IMR-90 (cell line): ENCODE data around the gene LRRC2. TPM values are rescaled to one million over a fixed set of nuclear protein-coding genes. Genes with fewer than 3 reads are reported as not detected.

Source experiments
- ATAC-seq: fragments of 200-7000 bp; cut with Tn5 transposase; 2 replicates; pipeline ENCODE4 v1.9.1; 2020; ENCODE audit warnings: low read depth, mild to moderate bottlenecking, moderate library complexity
- BruUV-seq: library from RNA; stranded (reverse); fragments of 400-500 nt; replicated peaks from 2 replicates; lab custom pipeline; 2021; lab: Mats Ljungman, UMichigan
- CTCF ChIA-PET: fragments of 300-600 bp; formaldehyde crosslinking; extraction: SDS; loops from one replicate; lab custom pipeline; 2021; ENCODE audit warnings: antibody characterized with exemption; lab: Yijun Ruan, JAX
- POLR2A ChIA-PET: fragments of 300-600 bp; sonication (Branson Sonifier 250); formaldehyde crosslinking; loops from one replicate; lab custom pipeline; 2022; ENCODE audit warnings: antibody characterized with exemption; ENCODE audit not compliant: unreplicated experiment; lab: Charles Lee
- DNase-seq: peaks from one replicate; pipeline ENCODE4 v3.0.0; 2013
- H2AFZ ChIP-seq: replicated peaks from 2 replicates; pipeline ENCODE3; 2013; ENCODE audit warnings: low read length, mild to moderate bottlenecking; ENCODE audit not compliant: poor library complexity
- H2AK5ac ChIP-seq: 2 replicates; pipeline ENCODE4 v1.6.1; 2013; ENCODE audit warnings: low read depth, low read length, inconsistent platforms
- H2AK9ac ChIP-seq: replicated peaks from 2 replicates; pipeline ENCODE3; 2013; ENCODE audit warnings: mild to moderate bottlenecking, low read depth, low read length, moderate library complexity; ENCODE audit not compliant: poor library complexity
- H2BK120ac ChIP-seq: 2 replicates; pipeline ENCODE4 v1.6.1; 2013; ENCODE audit warnings: low read depth, low read length, inconsistent platforms
- H2BK15ac ChIP-seq: 3 replicates; pipeline ENCODE4 v1.6.1; 2013; ENCODE audit warnings: low read depth, low read length, inconsistent platforms
- H2BK20ac ChIP-seq: 2 replicates; pipeline ENCODE4 v1.6.1; 2013; ENCODE audit warnings: low read depth, mild to moderate bottlenecking, inconsistent platforms, low read length, moderate library complexity
- H2BK5ac ChIP-seq: 2 replicates; pipeline ENCODE4 v1.6.1; 2013; ENCODE audit warnings: mild to moderate bottlenecking, low read depth, low read length, inconsistent platforms; ENCODE audit not compliant: poor library complexity, severe bottlenecking
- H3K14ac ChIP-seq: replicated peaks from 2 replicates; pipeline ENCODE4 v1.6.1; 2013; ENCODE audit warnings: low read depth, low read length, inconsistent platforms
- H3K18ac ChIP-seq: 2 replicates; pipeline ENCODE4 v1.6.1; 2013; ENCODE audit warnings: low read depth, low read length, control low read depth
- H3K23ac ChIP-seq: 2 replicates; pipeline ENCODE4 v1.6.1; 2013; ENCODE audit warnings: low read depth, low read length, inconsistent platforms
- H3K27ac ChIP-seq: 2 replicates; pipeline ENCODE4 v1.5.1; 2013; ENCODE audit warnings: mild to moderate bottlenecking, control low read depth, low read length; ENCODE audit not compliant: insufficient read depth
- H3K27me3 ChIP-seq: 2 replicates; pipeline ENCODE4 v1.6.1; 2013; ENCODE audit warnings: low read length; ENCODE audit not compliant: control insufficient read depth, insufficient read depth
- H3K36me3 ChIP-seq: 2 replicates; pipeline ENCODE4 v1.6.1; 2013; ENCODE audit warnings: low read length, mixed read lengths; ENCODE audit not compliant: control insufficient read depth, insufficient read depth
- H3K4ac ChIP-seq: 2 replicates; pipeline ENCODE4 v1.6.1; 2013; ENCODE audit warnings: low read depth, low read length, inconsistent platforms
- H3K4me1 ChIP-seq: 2 replicates; pipeline ENCODE4 v1.6.1; 2013; ENCODE audit warnings: low read length, mixed read lengths; ENCODE audit not compliant: control insufficient read depth, insufficient read depth
- H3K4me2 ChIP-seq: 2 replicates; pipeline ENCODE4 v1.6.1; 2013; ENCODE audit warnings: low read depth, mild to moderate bottlenecking, control low read depth, low read length, moderate library complexity
- H3K4me3 ChIP-seq: 2 replicates; pipeline ENCODE4 v1.5.1; 2013; ENCODE audit warnings: low read depth, mild to moderate bottlenecking, control low read depth, low read length, moderate library complexity; ENCODE audit not compliant: insufficient read depth
- H3K56ac ChIP-seq: 2 replicates; pipeline ENCODE4 v1.6.1; 2013; ENCODE audit warnings: low read length, inconsistent platforms; ENCODE audit not compliant: insufficient read depth; ENCODE audit errors: extremely low read depth
- H3K79me1 ChIP-seq, 2 experiments: 2 replicates each; pipeline ENCODE4 v1.6.1; 2013; ENCODE audit warnings: low read length in 2 of 2, inconsistent platforms in 1 of 2, low read depth in 1 of 2
- H3K9ac ChIP-seq: 2 replicates; pipeline ENCODE4 v1.6.1; 2013; ENCODE audit warnings: low read depth, low read length, control low read depth
- H3K9me1 ChIP-seq: 2 replicates; pipeline ENCODE4 v1.6.1; 2013; ENCODE audit warnings: low read length, inconsistent platforms; ENCODE audit not compliant: insufficient read depth
- H3K9me3 ChIP-seq: 2 replicates; pipeline ENCODE4 v1.6.1; 2013; ENCODE audit warnings: low read length; ENCODE audit not compliant: control insufficient read depth, insufficient read depth
- H4K20me1 ChIP-seq: 2 replicates; pipeline ENCODE4 v1.6.1; 2013; ENCODE audit warnings: low read length, inconsistent platforms; ENCODE audit not compliant: insufficient read depth
- H4K5ac ChIP-seq: 2 replicates; pipeline ENCODE4 v1.6.1; 2013; ENCODE audit warnings: mild to moderate bottlenecking, low read depth, low read length, control low read depth
- H4K8ac ChIP-seq, 2 experiments: 2 replicates each; pipeline ENCODE4 v1.6.1; 2013; ENCODE audit warnings: low read depth in 2 of 2, low read length in 2 of 2, control low read depth in 1 of 2, inconsistent platforms in 1 of 2
- H4K91ac ChIP-seq: 2 replicates; pipeline ENCODE4 v1.6.1; 2013; ENCODE audit warnings: low read depth, low read length, inconsistent platforms; ENCODE audit not compliant: insufficient read depth
- BHLHE40 ChIP-seq: fragments of 150-350 bp; IDR thresholded peaks from 2 replicates; pipeline ENCODE4 v1.6.1; 2016; ENCODE audit warnings: mild to moderate bottlenecking, low read depth, low read length
- CEBPB ChIP-seq: IDR thresholded peaks from 2 replicates; pipeline ENCODE4 v1.6.1; 2012; ENCODE audit warnings: low read depth, low read length, improper control_type of control experiment
- CHD1 ChIP-seq: IDR thresholded peaks from 2 replicates; pipeline ENCODE4 v1.6.1; 2012; ENCODE audit warnings: low read depth, low read length, improper control_type of control experiment
- CTCF ChIP-seq: conservative IDR thresholded peaks from 2 replicates; pipeline ENCODE4 v1.5.1; 2012; ENCODE audit warnings: mild to moderate bottlenecking, low read depth, low read length, improper control_type of control experiment
- FOS ChIP-seq: fragments of 150-350 bp; IDR thresholded peaks from 2 replicates; pipeline ENCODE4 v1.6.1; 2016; ENCODE audit warnings: low read depth, low read length
- MAFK ChIP-seq: IDR thresholded peaks from 2 replicates; pipeline ENCODE4 v1.6.1; 2012; ENCODE audit warnings: low read depth, low read length, improper control_type of control experiment
- MAZ ChIP-seq: IDR thresholded peaks from 2 replicates; pipeline ENCODE4 v1.6.1; 2012; ENCODE audit warnings: low read depth, mild to moderate bottlenecking, low read length, improper control_type of control experiment, moderate library complexity, borderline replicate concordance
- POLR2A ChIP-seq: IDR thresholded peaks from 2 replicates; pipeline ENCODE4 v1.6.1; 2012; ENCODE audit warnings: mild to moderate bottlenecking, low read depth, low read length
- RAD21 ChIP-seq: IDR thresholded peaks from 2 replicates; pipeline ENCODE4 v1.6.1; 2012; ENCODE audit warnings: low read length, improper control_type of control experiment
- RCOR1 ChIP-seq: IDR thresholded peaks from 2 replicates; pipeline ENCODE4 v1.6.1; 2012; ENCODE audit warnings: mild to moderate bottlenecking, low read length, improper control_type of control experiment; ENCODE audit not compliant: insufficient replicate concordance
- SMC3 ChIP-seq: fragments of 150-350 bp; IDR thresholded peaks from 2 replicates; pipeline ENCODE4 v1.6.1; 2016; ENCODE audit warnings: low read depth, mild to moderate bottlenecking, antibody characterized with exemption, low read length, moderate library complexity
- WGBS, 2 experiments: methylation state at CpG; one replicate each; pipeline versions ENCODE4 v1.1.5 to v1.1.7; 2013; ENCODE audit warnings: missing lambda C conversion rate in 2 of 2; ENCODE audit not compliant: insufficient read length in 1 of 2; ENCODE audit errors: extremely low coverage in 2 of 2; 5-methylcytosine and 5-hydroxymethylcytosine counted together
- dilution Hi-C: fragments of 300-500 bp; cut with HindIII; formaldehyde crosslinking; loops from one replicate; pipeline ENCODE4 v1.14.3; 2018; ENCODE audit warnings: low sequenced_read_pairs; ENCODE audit not compliant: unreplicated experiment
- in situ Hi-C: fragments of 300-500 bp; cut with MboI; formaldehyde crosslinking; loops from 3 replicates; pipeline ENCODE4 v1.14.3; 2019; ENCODE audit warnings: low sequenced_read_pairs, inconsistent platforms, mixed read lengths
- intact Hi-C: fragments of 100-400 bp; cut with micrococcal nuclease; formaldehyde crosslinking; loops from 2 replicates; pipeline ENCODE4 v1.10.0; 2022
- polyA plus RNA-seq, 3 experiments: library from polyadenylated mRNA; depleted of rRNA; stranded (reverse); fragments of >200 nt; gene quantifications; 2 replicates each; pipeline ENCODE4 v1.2.3, GENCODE V29; 2012; ENCODE audit warnings: low replicate concordance in 1 of 3
- total RNA-seq: library from RNA; depleted of rRNA; stranded (reverse); fragments of >200 nt; gene quantifications from 2 replicates; pipeline ENCODE4 v1.2.3, GENCODE V29; 2012
- TF ChIP-seq, protein P1 (sequence below): fragments of 150-350 bp; IDR thresholded peaks from 2 replicates; pipeline ENCODE4 v1.6.1; 2017; ENCODE audit warnings: mild to moderate bottlenecking, antibody characterized with exemption, low read length, low read depth
- TF ChIP-seq, protein P2 (sequence below): fragments of 150-350 bp; IDR thresholded peaks from 2 replicates; pipeline ENCODE4 v1.6.1; 2016; ENCODE audit warnings: low read depth, mild to moderate bottlenecking, low read length, moderate library complexity, borderline replicate concordance

The LRRC2 gene
- total and polyA plus RNA-seq, 2 of the 4 experiments (the other 2 are of a cell fraction) = 2.9 to 4.1 TPM

GRCh38 chr3:46564190-46565021, 1.7 kb downstream of the LRRC2 start:
- Histone ChIP-seq H2BK20ac (peak overlapping the region; percentile 46), H3K4me1 (peaks cover 11% of the 10 kb centered on the region), H2BK15ac (peak overlapping the region; percentile 42; the same call in 1 of the 3 replicates), H3K9ac (no peak overlapping the region), H3K9me1 (peaks cover 10% of the 10 kb centered on the region; the same call in 1 of the 2 replicates), H3K56ac (no peak overlapping the region), H3K4me3 (no peak overlapping the region), H3K79me1 (peaks cover 13 to 26% of the 10 kb centered on the region in 2 experiments; a peak in 2 of 4 replicates), H3K18ac (0 out of 2 replicates have a peak overlapping the region, but pooled peaks have one; percentile 16), H2AK5ac (peak overlapping the region; percentile 77), H4K8ac (peak overlapping the region in 1 of 2 experiments; percentile 18; a peak in 2 of 4 replicates), H3K27ac (no peak overlapping the region), H3K4ac (peak overlapping the region; percentile 40; the same call in 1 of the 2 replicates), H2AFZ (no peak overlapping the region), H3K4me2 (0 out of 2 replicates have a peak overlapping the region, but pooled peaks have one; percentile 86), H3K23ac (no peak overlapping the region), H2BK5ac (no peak overlapping the region), H3K36me3 (no peaks in the 10 kb centered on the region), H3K14ac (no peak overlapping the region; the same call in 1 of the 2 replicates), H2AK9ac (no peak overlapping the region), H2BK120ac (peak overlapping the region; percentile 98), H3K27me3 (no peaks in the 10 kb centered on the region), H3K9me3 (peaks cover 4% of the 10 kb centered on the region), H4K91ac (peak overlapping the region; percentile 40; the same call in 1 of the 2 replicates), H4K20me1 (no peaks in the 10 kb centered on the region), H4K5ac (peak overlapping the region; percentile 50; the same call in 1 of the 2 replicates)
- ChIA-PET POLR2A (no interaction called here), CTCF (interaction anchor here (1.2 to 1.6 kb wide), 2 partner anchors 61 to 76 kb away, joined by 3 to 6 read pairs; no protein-coding TSS in a partner anchor)
- DNase-seq = no peak
- intact Hi-C loops (loop anchor here (5.0 kb wide), 1 partner anchor 63 kb away; no protein-coding TSS in a partner anchor), dilution Hi-C loops (no loop called here), in situ Hi-C loops (no loop called here)
- BruUV-seq = no TSS peak
- WGBS, 2 experiments = no CpG with 5 or more reads among the region's 5 CpGs
- ATAC-seq = no peak
- TF ChIP-seq BHLHE40 (no peak), MAFK (no peak), CEBPB (no peak), RAD21 (no peak), CTCF (no peak), CHD1 (no peak), POLR2A (no peak), RCOR1 (no peak), FOS (no peak), SMC3 (no peak), MAZ (no peak)
- TF ChIP-seq, protein P1, sequence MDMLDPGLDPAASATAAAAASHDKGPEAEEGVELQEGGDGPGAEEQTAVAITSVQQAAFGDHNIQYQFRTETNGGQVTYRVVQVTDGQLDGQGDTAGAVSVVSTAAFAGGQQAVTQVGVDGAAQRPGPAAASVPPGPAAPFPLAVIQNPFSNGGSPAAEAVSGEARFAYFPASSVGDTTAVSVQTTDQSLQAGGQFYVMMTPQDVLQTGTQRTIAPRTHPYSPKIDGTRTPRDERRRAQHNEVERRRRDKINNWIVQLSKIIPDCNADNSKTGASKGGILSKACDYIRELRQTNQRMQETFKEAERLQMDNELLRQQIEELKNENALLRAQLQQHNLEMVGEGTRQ = no peak
- TF ChIP-seq, protein P2, sequence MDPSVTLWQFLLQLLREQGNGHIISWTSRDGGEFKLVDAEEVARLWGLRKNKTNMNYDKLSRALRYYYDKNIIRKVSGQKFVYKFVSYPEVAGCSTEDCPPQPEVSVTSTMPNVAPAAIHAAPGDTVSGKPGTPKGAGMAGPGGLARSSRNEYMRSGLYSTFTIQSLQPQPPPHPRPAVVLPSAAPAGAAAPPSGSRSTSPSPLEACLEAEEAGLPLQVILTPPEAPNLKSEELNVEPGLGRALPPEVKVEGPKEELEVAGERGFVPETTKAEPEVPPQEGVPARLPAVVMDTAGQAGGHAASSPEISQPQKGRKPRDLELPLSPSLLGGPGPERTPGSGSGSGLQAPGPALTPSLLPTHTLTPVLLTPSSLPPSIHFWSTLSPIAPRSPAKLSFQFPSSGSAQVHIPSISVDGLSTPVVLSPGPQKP = no peak
